ENCODE results near the gene TXNDC12. TPM values are rescaled to one million over a fixed set of nuclear protein-coding genes. Genes with fewer than 3 reads are reported as not detected.

TXNDC12 gene
- total RNA-seq, 6 experiments from 2014 or later = 26.8 to 40.8 (median 32.0) TPM

GRCh38 chr1:52056937-52057231, 1.9 kb upstream of the TXNDC12 start:
- peak overlapping the region in 2 of 3 donors; percentile 88 to 92 for H3K27ac ChIP-seq
- DNase-seq = no peak
- intact Hi-C loops (cut with DNase I) = no loop called here
- H3K4me1 ChIP-seq = peaks cover 0 to 20% (median 7%) of the 10 kb centered on the region in 4 donors
- ATAC-seq = no peak
- H3K36me3 ChIP-seq = peaks cover 0 to 13% (median 5%) of the 10 kb centered on the region in 4 donors
- H3K9me3 ChIP-seq = no peaks in the 10 kb centered on the region
- H3K4me3 ChIP-seq = peak overlapping the region; percentile 84 to 91 (median 88)
- WGBS (ENCODE audit: insufficient coverage, low coverage, low lambda C conversion rate, missing lambda C conversion rate) = 0% methylated on average over 4 of the region's 4 CpGs
- TF ChIP-seq POLR2A (IDR thresholded peaks at IDR 0.05) (no peak), CTCF (IDR thresholded peaks at IDR 0.05) (no peak)
- H3K27me3 ChIP-seq = no peaks in the 10 kb centered on the region

- Histone ChIP-seq H3K27ac (peak within 1 kb of the TSS; percentile 86 to 92 (median 88)), H3K36me3 (peaks cover 0 to 13% (median 5%) of the 10 kb centered on the region in 4 donors), H3K4me1 (peaks cover 0 to 20% (median 7%) of the 10 kb centered on the region in 4 donors), H3K27me3 (no peaks in the 10 kb centered on the region), H3K9me3 (no peaks in the 10 kb centered on the region), H3K4me3 (peak within 1 kb of the TSS; percentile 84 to 91 (median 88))
- no peak for TF ChIP-seq CTCF (IDR thresholded peaks at IDR 0.05)
- peak; percentile 69 for TF ChIP-seq POLR2A (IDR thresholded peaks at IDR 0.05)
- WGBS (ENCODE audit: insufficient coverage, low coverage, low lambda C conversion rate, missing lambda C conversion rate) = 0% methylated on average over 8 of the region's 54 CpGs
- ATAC-seq (peak; percentile 91 to 96 (median 91)), DNase-seq (peak; percentile 96 to 98 (median 97))
- intact Hi-C loops (cut with DNase I) = no loop called here
Observed at GRCh38 chr1:52056163-52056936, 1.4 kb upstream of the TXNDC12 start, which contains the start of gene BTF3L4. BTF3L4 (plus strand) TSS chr1:52056295; CDS start chr1:52059848, 3,553 bp downstream.

- Histone ChIP-seq H3K4me1 (peaks cover 0 to 20% (median 7%) of the 10 kb centered on the region in 4 donors), H3K27me3 (no peaks in the 10 kb centered on the region), H3K9me3 (no peaks in the 10 kb centered on the region), H3K27ac (peak overlapping the region; percentile 86 to 92 (median 88)), H3K36me3 (peaks cover 0 to 7% (median 2%) of the 10 kb centered on the region in 4 donors), H3K4me3 (peak overlapping the region; percentile 84 to 91 (median 88))
- ATAC-seq (no peak), DNase-seq (no peak)
- under 1% methylated on average over 9 of the region's 12 CpGs for WGBS (ENCODE audit: insufficient coverage, low coverage, low lambda C conversion rate, missing lambda C conversion rate)
- intact Hi-C loops (cut with DNase I) = no loop called here
- TF ChIP-seq POLR2A (IDR thresholded peaks at IDR 0.05) = no peak
- TF ChIP-seq CTCF (IDR thresholded peaks at IDR 0.05) = no peak
Observed at GRCh38 chr1:52055866-52056162, 823 bp upstream of the TXNDC12 start.

DNA sequence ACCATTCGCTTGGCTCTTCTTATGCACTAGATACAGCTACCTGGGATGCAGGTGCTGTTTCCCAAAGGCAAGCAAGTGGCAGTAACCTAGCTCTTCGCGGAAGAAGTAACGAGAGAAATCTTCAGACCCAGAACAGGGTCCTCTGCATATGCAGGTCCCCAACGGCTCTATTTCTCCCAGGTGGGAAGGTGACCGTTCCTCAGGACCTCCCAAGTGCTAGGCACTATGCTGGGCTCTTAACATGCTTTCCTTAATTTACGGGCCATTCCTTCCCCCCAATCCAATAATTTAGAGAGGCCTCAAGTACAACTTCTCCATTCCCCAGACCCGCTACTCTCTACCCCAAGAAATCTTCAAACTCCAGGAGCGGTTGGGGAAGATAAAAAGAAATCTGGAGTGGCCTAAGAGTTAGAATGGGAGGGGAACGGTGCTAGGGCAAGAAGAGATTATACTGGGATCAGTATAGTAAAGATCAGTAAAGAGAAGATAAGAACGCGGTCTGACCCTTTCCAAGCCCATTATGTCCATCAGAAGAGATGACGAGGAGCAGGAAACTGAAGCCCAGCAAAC, 410 bp downstream of the TXNDC12 start:
- 2% methylated on average over 9 of the region's 13 CpGs for WGBS (ENCODE audit: insufficient coverage, low coverage, low lambda C conversion rate, missing lambda C conversion rate)

More for the DNA sequence above, 410 bp downstream of the TXNDC12 start:
- peak overlapping the region; percentile 86 to 92 (median 88) for H3K27ac ChIP-seq
- H3K4me1 ChIP-seq = peaks cover 0 to 20% (median 7%) of the 10 kb centered on the region in 4 donors
- intact Hi-C loops (cut with DNase I) = no loop called here
- TF ChIP-seq POLR2A (IDR thresholded peaks at IDR 0.05) (no peak), CTCF (IDR thresholded peaks at IDR 0.05) (no peak)
- peaks cover 0 to under 1% (median 0%) of the 10 kb centered on the region in 4 donors for H3K36me3 ChIP-seq
- DNase-seq = no peak
- H3K4me3 ChIP-seq = peak overlapping the region; percentile 84 to 91 (median 88)
- no peak for ATAC-seq
- no peaks in the 10 kb centered on the region for H3K27me3 ChIP-seq
- no peaks in the 10 kb centered on the region for H3K9me3 ChIP-seq

All from right lobe of liver (tissue), 6 donors.